ENCODE measurements around the gene ZMYND10. TPM values are rescaled to one million over a fixed set of nuclear protein-coding genes. Genes with fewer than 3 reads are reported as not detected.
A peak's percentile ranks its signal among the peaks of the same experiment; 100 is the strongest.

Gene ZMYND10
- total and polyA plus RNA-seq, 9 of the 15 experiments (the other 6 are each of a cell fraction or from before 2014, with no cell fraction given), result 0.20 to 2.8 (median 0.70) TPM

DNA sequence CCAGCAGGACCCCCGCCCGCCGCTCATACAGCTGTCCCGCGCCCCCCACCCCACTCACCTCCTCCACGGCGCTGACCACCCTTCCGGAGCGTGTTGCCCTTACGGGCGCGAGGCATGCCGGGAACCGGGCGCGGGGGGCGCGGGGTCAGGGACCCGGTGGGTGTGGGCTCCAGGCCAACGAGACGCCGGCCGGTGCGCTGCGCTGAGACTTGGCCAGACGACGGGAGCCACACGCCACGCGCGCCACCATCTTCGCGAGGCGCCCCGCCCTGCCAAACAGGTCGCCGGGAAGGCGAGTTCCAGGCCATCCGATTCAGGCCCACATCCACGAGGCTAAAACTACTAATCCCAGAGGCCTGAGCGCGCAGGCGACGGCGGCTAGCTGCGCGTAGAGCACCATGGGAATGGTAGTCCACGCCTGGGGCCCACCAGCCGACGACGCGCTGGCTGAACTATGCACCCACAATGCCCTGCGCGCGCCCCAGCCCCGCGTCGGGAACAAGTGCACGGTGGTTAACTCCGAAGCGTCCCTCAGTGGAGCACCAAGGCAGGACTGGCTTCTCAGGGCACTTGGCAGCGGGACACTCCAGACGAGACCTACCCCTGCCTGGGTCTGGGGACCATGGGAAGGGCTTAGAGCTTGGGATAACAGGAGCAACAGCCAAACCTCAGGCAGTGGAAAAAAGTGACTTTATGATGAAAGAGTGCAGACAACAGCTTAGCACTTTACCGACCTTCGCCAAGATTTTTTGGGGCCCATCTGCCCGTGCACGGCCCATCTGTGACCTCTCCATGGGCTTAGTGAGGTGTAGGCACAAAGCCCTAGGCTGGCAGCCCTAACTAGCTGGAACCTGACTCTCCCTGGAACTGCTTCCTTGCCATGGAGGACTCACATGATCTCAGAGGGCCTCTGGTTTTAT lies 53.1 kb downstream of the ZMYND10 start, which contains the start of gene IFRD2 (continued):
- TF ChIP-seq SAFB2 (IDR thresholded peaks at IDR 0.05; ENCODE audit: borderline replicate concordance, low read depth, low read length, severe bottlenecking) (no peak), ZNF583 (CRISPR knock-in tag; IDR thresholded peaks at IDR 0.05) (peak; percentile 94), FOS (IDR thresholded peaks at IDR 0.05; ENCODE audit: extremely low read depth, insufficient read length) (no peak), MAFG (tag; conservative IDR thresholded peaks at IDR 0.05) (no peak), ZNF124 (CRISPR knock-in tag; IDR thresholded peaks at IDR 0.05) (no peak), NR1H2 (CRISPR knock-in tag; IDR thresholded peaks at IDR 0.05) (no peak), MED1 (CRISPR knock-in tag; IDR thresholded peaks at IDR 0.05; ENCODE audit: borderline replicate concordance) (no peak), MYC (IDR thresholded peaks at IDR 0.05; ENCODE audit: low read depth, low read length) (peak; percentile 89), MYC (CRISPR knock-in tag; IDR thresholded peaks at IDR 0.05; ENCODE audit: borderline replicate concordance, low read depth) (no peak), U2AF1 (optimal IDR thresholded peaks at IDR 0.05; ENCODE audit: low read depth, low read length) (no peak)
- TF ChIP-seq, protein P1, sequence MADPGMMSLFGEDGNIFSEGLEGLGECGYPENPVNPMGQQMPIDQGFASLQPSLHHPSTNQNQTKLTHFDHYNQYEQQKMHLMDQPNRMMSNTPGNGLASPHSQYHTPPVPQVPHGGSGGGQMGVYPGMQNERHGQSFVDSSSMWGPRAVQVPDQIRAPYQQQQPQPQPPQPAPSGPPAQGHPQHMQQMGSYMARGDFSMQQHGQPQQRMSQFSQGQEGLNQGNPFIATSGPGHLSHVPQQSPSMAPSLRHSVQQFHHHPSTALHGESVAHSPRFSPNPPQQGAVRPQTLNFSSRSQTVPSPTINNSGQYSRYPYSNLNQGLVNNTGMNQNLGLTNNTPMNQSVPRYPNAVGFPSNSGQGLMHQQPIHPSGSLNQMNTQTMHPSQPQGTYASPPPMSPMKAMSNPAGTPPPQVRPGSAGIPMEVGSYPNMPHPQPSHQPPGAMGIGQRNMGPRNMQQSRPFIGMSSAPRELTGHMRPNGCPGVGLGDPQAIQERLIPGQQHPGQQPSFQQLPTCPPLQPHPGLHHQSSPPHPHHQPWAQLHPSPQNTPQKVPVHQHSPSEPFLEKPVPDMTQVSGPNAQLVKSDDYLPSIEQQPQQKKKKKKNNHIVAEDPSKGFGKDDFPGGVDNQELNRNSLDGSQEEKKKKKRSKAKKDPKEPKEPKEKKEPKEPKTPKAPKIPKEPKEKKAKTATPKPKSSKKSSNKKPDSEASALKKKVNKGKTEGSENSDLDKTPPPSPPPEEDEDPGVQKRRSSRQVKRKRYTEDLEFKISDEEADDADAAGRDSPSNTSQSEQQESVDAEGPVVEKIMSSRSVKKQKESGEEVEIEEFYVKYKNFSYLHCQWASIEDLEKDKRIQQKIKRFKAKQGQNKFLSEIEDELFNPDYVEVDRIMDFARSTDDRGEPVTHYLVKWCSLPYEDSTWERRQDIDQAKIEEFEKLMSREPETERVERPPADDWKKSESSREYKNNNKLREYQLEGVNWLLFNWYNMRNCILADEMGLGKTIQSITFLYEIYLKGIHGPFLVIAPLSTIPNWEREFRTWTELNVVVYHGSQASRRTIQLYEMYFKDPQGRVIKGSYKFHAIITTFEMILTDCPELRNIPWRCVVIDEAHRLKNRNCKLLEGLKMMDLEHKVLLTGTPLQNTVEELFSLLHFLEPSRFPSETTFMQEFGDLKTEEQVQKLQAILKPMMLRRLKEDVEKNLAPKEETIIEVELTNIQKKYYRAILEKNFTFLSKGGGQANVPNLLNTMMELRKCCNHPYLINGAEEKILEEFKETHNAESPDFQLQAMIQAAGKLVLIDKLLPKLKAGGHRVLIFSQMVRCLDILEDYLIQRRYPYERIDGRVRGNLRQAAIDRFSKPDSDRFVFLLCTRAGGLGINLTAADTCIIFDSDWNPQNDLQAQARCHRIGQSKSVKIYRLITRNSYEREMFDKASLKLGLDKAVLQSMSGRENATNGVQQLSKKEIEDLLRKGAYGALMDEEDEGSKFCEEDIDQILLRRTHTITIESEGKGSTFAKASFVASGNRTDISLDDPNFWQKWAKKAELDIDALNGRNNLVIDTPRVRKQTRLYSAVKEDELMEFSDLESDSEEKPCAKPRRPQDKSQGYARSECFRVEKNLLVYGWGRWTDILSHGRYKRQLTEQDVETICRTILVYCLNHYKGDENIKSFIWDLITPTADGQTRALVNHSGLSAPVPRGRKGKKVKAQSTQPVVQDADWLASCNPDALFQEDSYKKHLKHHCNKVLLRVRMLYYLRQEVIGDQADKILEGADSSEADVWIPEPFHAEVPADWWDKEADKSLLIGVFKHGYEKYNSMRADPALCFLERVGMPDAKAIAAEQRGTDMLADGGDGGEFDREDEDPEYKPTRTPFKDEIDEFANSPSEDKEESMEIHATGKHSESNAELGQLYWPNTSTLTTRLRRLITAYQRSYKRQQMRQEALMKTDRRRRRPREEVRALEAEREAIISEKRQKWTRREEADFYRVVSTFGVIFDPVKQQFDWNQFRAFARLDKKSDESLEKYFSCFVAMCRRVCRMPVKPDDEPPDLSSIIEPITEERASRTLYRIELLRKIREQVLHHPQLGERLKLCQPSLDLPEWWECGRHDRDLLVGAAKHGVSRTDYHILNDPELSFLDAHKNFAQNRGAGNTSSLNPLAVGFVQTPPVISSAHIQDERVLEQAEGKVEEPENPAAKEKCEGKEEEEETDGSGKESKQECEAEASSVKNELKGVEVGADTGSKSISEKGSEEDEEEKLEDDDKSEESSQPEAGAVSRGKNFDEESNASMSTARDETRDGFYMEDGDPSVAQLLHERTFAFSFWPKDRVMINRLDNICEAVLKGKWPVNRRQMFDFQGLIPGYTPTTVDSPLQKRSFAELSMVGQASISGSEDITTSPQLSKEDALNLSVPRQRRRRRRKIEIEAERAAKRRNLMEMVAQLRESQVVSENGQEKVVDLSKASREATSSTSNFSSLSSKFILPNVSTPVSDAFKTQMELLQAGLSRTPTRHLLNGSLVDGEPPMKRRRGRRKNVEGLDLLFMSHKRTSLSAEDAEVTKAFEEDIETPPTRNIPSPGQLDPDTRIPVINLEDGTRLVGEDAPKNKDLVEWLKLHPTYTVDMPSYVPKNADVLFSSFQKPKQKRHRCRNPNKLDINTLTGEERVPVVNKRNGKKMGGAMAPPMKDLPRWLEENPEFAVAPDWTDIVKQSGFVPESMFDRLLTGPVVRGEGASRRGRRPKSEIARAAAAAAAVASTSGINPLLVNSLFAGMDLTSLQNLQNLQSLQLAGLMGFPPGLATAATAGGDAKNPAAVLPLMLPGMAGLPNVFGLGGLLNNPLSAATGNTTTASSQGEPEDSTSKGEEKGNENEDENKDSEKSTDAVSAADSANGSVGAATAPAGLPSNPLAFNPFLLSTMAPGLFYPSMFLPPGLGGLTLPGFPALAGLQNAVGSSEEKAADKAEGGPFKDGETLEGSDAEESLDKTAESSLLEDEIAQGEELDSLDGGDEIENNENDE (IDR thresholded peaks at IDR 0.05; ENCODE audit: low read depth, low read length), result no peak
- TF ChIP-seq, protein P2, sequence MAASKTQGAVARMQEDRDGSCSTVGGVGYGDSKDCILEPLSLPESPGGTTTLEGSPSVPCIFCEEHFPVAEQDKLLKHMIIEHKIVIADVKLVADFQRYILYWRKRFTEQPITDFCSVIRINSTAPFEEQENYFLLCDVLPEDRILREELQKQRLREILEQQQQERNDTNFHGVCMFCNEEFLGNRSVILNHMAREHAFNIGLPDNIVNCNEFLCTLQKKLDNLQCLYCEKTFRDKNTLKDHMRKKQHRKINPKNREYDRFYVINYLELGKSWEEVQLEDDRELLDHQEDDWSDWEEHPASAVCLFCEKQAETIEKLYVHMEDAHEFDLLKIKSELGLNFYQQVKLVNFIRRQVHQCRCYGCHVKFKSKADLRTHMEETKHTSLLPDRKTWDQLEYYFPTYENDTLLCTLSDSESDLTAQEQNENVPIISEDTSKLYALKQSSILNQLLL (CRISPR knock-in tag; IDR thresholded peaks at IDR 0.05; ENCODE audit: borderline replicate concordance), result no peak
- TF ChIP-seq, protein P3, sequence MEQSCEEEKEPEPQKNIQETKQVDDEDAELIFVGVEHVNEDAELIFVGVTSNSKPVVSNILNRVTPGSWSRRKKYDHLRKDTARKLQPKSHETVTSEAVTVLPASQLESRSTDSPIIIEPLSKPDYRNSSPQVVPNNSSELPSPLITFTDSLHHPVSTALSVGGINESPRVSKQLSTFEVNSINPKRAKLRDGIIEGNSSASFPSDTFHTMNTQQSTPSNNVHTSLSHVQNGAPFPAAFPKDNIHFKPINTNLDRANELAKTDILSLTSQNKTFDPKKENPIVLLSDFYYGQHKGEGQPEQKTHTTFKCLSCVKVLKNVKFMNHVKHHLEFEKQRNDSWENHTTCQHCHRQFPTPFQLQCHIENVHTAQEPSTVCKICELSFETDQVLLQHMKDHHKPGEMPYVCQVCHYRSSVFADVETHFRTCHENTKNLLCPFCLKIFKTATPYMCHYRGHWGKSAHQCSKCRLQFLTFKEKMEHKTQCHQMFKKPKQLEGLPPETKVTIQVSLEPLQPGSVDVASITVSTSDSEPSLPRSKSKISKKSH (CRISPR knock-in tag; IDR thresholded peaks at IDR 0.05), result no peak

Data from K562 (cell line).